Measurements from ENCODE around the gene AKR1C1.
"Not testable (repeated sequence)": the region's sequence is repeated elsewhere in the genome, so short reads cannot be mapped to it uniquely, and the experiment has no call there.

The AKR1C1 gene

GRCh38 chr10:5019770-5020612 is 56.8 kb downstream of the AKR1C1 start:
- not testable (repeated sequence) for DNase-seq

GRCh38 chr10:5021624-5022290 is 58.5 kb downstream of the AKR1C1 start:
- not testable (repeated sequence) for DNase-seq

GRCh38 chr10:5023177-5023805 is 60.1 kb downstream of the AKR1C1 start:
- DNase-seq: no peak

GRCh38 chr10:5025461-5025881 is 62.3 kb downstream of the AKR1C1 start:
- DNase-seq: not testable (repeated sequence)

GRCh38 chr10:5030989-5031388 is 67.8 kb downstream of the AKR1C1 start:
- DNase-seq: no peak

GRCh38 chr10:5031588-5031987 is 68.4 kb downstream of the AKR1C1 start:
- DNase-seq: not testable (repeated sequence)

GRCh38 chr10:5032444-5032843 is 69.2 kb downstream of the AKR1C1 start:
- DNase-seq: not testable (repeated sequence)
